HEK293 (cell line): ENCODE results near the gene FAM200B.

Experiments used
- CTCF ChIA-PET: fragments of 350-600 bp; formaldehyde crosslinking; extraction: SDS; loops from one replicate; lab custom pipeline; 2021; ENCODE audit warnings: antibody characterized with exemption; lab: Yijun Ruan, JAX
- POLR2A ChIA-PET: fragments of 300-600 bp; formaldehyde crosslinking; extraction: SDS; loops from one replicate; lab custom pipeline; 2020; ENCODE audit warnings: antibody characterized with exemption, inconsistent platforms; lab: Yijun Ruan, JAX
- H3K27ac ChIP-seq: fragments of 200-500 bp; sonication (Bioruptor generic); 2 replicates; pipeline ENCODE4 v1.5.1; 2014; ENCODE audit warnings: low read depth, low read length, control low read depth, inconsistent platforms; ENCODE audit errors: extremely low read depth
- H3K36me3 ChIP-seq, 2 experiments: fragments of 200-500 bp in 1 of 2; sonication (Bioruptor generic) in 1 of 2; 1 replicate in 1 of 2; 2 replicates in 1 of 2; pipeline ENCODE4 v1.5.1; 2014 to 2017; ENCODE audit warnings: inconsistent platforms in 2 of 2, low read length in 2 of 2; ENCODE audit not compliant: control insufficient read depth in 2 of 2, insufficient read depth in 1 of 2
- H3K4me1 ChIP-seq: fragments of 200-500 bp; sonication (Bioruptor generic); 2 replicates; pipeline ENCODE4 v1.5.1; 2014; ENCODE audit warnings: mild to moderate bottlenecking, low read length, inconsistent platforms; ENCODE audit not compliant: control insufficient read depth, insufficient read depth
- H3K4me3 ChIP-seq: 2 replicates; pipeline ENCODE4 v1.5.1; 2011; ENCODE audit warnings: low read depth, mild to moderate bottlenecking, control low read depth, low read length, moderate library complexity
- H3K9me3 ChIP-seq: fragments of 200-500 bp; sonication (Bioruptor generic); 2 replicates; pipeline ENCODE4 v1.5.1; 2014; ENCODE audit warnings: low read depth, low read length, inconsistent platforms; ENCODE audit not compliant: control insufficient read depth, insufficient read depth
- BCL11A ChIP-seq: fragments of 450-650 bp; formaldehyde crosslinking; IDR thresholded peaks from 2 replicates; pipeline ENCODE4 v1.5.1; 2016; ENCODE audit warnings: low read depth, missing biosample characterization, missing genetic modification characterization
- GLIS1 ChIP-seq: fragments of 450-650 bp; formaldehyde crosslinking; IDR thresholded peaks from 2 replicates; pipeline ENCODE4 v1.5.1; 2016; ENCODE audit warnings: missing biosample characterization, missing genetic modification characterization
- KLF7 ChIP-seq: fragments of 450-650 bp; formaldehyde crosslinking; IDR thresholded peaks from 2 replicates; pipeline ENCODE4 v1.5.1; 2016; ENCODE audit warnings: missing biosample characterization, missing genetic modification characterization, borderline replicate concordance
- PATZ1 ChIP-seq: fragments of 450-650 bp; formaldehyde crosslinking; IDR thresholded peaks from 2 replicates; pipeline ENCODE4 v1.5.1; 2016; ENCODE audit warnings: missing biosample characterization, missing genetic modification characterization
- SALL2 ChIP-seq: fragments of 450-650 bp; formaldehyde crosslinking; IDR thresholded peaks from 2 replicates; pipeline ENCODE4 v1.5.0; 2017; ENCODE audit warnings: missing biosample characterization, mild to moderate bottlenecking, missing genetic modification characterization, borderline replicate concordance
- SCRT1 ChIP-seq: fragments of 450-650 bp; formaldehyde crosslinking; IDR thresholded peaks from 2 replicates; pipeline ENCODE4 v1.5.1; 2016; ENCODE audit warnings: missing biosample characterization, missing genetic modification characterization, borderline replicate concordance
- SETDB1 ChIP-seq: IDR thresholded peaks from one replicate; pipeline ENCODE4 v1.6.1; 2017; ENCODE audit warnings: mild to moderate bottlenecking, low read length, moderate library complexity, mixed read lengths; ENCODE audit not compliant: insufficient read length
- ZBTB6 ChIP-seq: fragments of 450-650 bp; formaldehyde crosslinking; IDR thresholded peaks from 2 replicates; pipeline ENCODE4 v1.5.1; 2017; ENCODE audit warnings: missing biosample characterization, missing genetic modification characterization
- ZBTB7A ChIP-seq: fragments of 450-650 bp; formaldehyde crosslinking; IDR thresholded peaks from 2 replicates; pipeline ENCODE4 v1.5.1; 2016; ENCODE audit warnings: low read depth, missing biosample characterization, missing genetic modification characterization
- ZFHX2 ChIP-seq: fragments of 450-650 bp; formaldehyde crosslinking; conservative IDR thresholded peaks from 2 replicates; pipeline ENCODE4 v1.5.1; 2016; ENCODE audit warnings: missing biosample characterization, missing genetic modification characterization
- ZFP3 ChIP-seq: fragments of 450-650 bp; formaldehyde crosslinking; IDR thresholded peaks from 2 replicates; pipeline ENCODE4 v1.5.1; 2016; ENCODE audit warnings: low read depth, missing biosample characterization, missing genetic modification characterization
- ZNF174 ChIP-seq: fragments of 450-650 bp; formaldehyde crosslinking; IDR thresholded peaks from 2 replicates; pipeline ENCODE4 v1.5.0; 2017; ENCODE audit warnings: missing biosample characterization, mild to moderate bottlenecking, missing genetic modification characterization
- ZNF2 ChIP-seq: fragments of 450-650 bp; formaldehyde crosslinking; IDR thresholded peaks from 2 replicates; pipeline ENCODE4 v1.5.1; 2016; ENCODE audit warnings: missing biosample characterization, missing genetic modification characterization
- ZNF274 ChIP-seq, 2 experiments: fragments of 200-500 bp in 1 of 2; fragments of 450-650 bp in 1 of 2; sonication (Bioruptor generic) in 1 of 2; formaldehyde crosslinking in 1 of 2; IDR thresholded peaks; 2 replicates each; pipeline versions ENCODE4 v1.5.1 to v1.6.1; 2014 to 2016; ENCODE audit warnings: borderline replicate concordance in 1 of 2, inconsistent platforms in 1 of 2, low read length in 1 of 2, missing biosample characterization in 1 of 2, missing genetic modification characterization in 1 of 2
- ZNF324 ChIP-seq: fragments of 450-650 bp; formaldehyde crosslinking; IDR thresholded peaks from 2 replicates; pipeline ENCODE4 v1.5.1; 2016; ENCODE audit warnings: missing biosample characterization, missing genetic modification characterization
- ZNF335 ChIP-seq: fragments of 450-650 bp; formaldehyde crosslinking; conservative IDR thresholded peaks from 2 replicates; pipeline ENCODE4 v1.5.1; 2016; ENCODE audit warnings: missing biosample characterization, missing genetic modification characterization
- ZNF416 ChIP-seq: fragments of 450-650 bp; formaldehyde crosslinking; IDR thresholded peaks from 2 replicates; pipeline ENCODE4 v1.5.1; 2016; ENCODE audit warnings: missing biosample characterization, missing genetic modification characterization
- ZNF48 ChIP-seq: fragments of 450-650 bp; formaldehyde crosslinking; IDR thresholded peaks from 2 replicates; pipeline ENCODE4 v1.5.1; 2016; ENCODE audit warnings: missing biosample characterization, missing genetic modification characterization
- ZNF501 ChIP-seq: fragments of 450-650 bp; formaldehyde crosslinking; IDR thresholded peaks from 2 replicates; pipeline ENCODE4 v1.5.1; 2016; ENCODE audit warnings: missing biosample characterization, missing genetic modification characterization
- ZNF548 ChIP-seq: fragments of 450-650 bp; formaldehyde crosslinking; IDR thresholded peaks from 2 replicates; pipeline ENCODE4 v1.5.1; 2016; ENCODE audit warnings: missing biosample characterization, missing genetic modification characterization
- ZNF549 ChIP-seq: fragments of 450-650 bp; IDR thresholded peaks from 2 replicates; pipeline ENCODE4 v1.5.1; 2018; ENCODE audit warnings: missing biosample characterization, missing genetic modification characterization, mild to moderate bottlenecking, inconsistent platforms, moderate library complexity
- ZNF600 ChIP-seq: fragments of 450-650 bp; formaldehyde crosslinking; IDR thresholded peaks from 2 replicates; pipeline ENCODE4 v1.5.1; 2016; ENCODE audit warnings: missing biosample characterization, missing genetic modification characterization
- ZNF621 ChIP-seq: fragments of 450-650 bp; formaldehyde crosslinking; IDR thresholded peaks from 2 replicates; pipeline ENCODE4 v1.5.1; 2017; ENCODE audit warnings: missing biosample characterization, missing genetic modification characterization
- ZNF623 ChIP-seq: fragments of 450-650 bp; formaldehyde crosslinking; IDR thresholded peaks from 2 replicates; pipeline ENCODE4 v1.5.1; 2016; ENCODE audit warnings: missing biosample characterization, missing genetic modification characterization
- ZNF624 ChIP-seq: fragments of 450-650 bp; formaldehyde crosslinking; IDR thresholded peaks from 2 replicates; pipeline ENCODE4 v1.5.1; 2017; ENCODE audit warnings: missing biosample characterization, missing genetic modification characterization
- ZNF670 ChIP-seq: fragments of 450-650 bp; formaldehyde crosslinking; IDR thresholded peaks from 2 replicates; pipeline ENCODE4 v1.5.1; 2016; ENCODE audit warnings: missing biosample characterization, missing genetic modification characterization, low read depth
- ZNF76 ChIP-seq: fragments of 450-650 bp; formaldehyde crosslinking; IDR thresholded peaks from 2 replicates; pipeline ENCODE4; 2016; ENCODE audit warnings: low read depth, missing biosample characterization, missing genetic modification characterization, borderline replicate concordance
- ZNF768 ChIP-seq: fragments of 450-650 bp; formaldehyde crosslinking; IDR thresholded peaks from 2 replicates; pipeline ENCODE4 v1.5.1; 2018; ENCODE audit warnings: missing biosample characterization, mild to moderate bottlenecking, missing genetic modification characterization
- ZNF776 ChIP-seq: fragments of 450-650 bp; formaldehyde crosslinking; IDR thresholded peaks from 2 replicates; pipeline ENCODE4 v1.5.0; 2017; ENCODE audit warnings: missing biosample characterization, missing genetic modification characterization, borderline replicate concordance
- ZNF777 ChIP-seq: fragments of 450-650 bp; formaldehyde crosslinking; IDR thresholded peaks from 2 replicates; pipeline ENCODE4 v1.5.1; 2017; ENCODE audit warnings: missing biosample characterization, missing genetic modification characterization, borderline replicate concordance
- ZNF791 ChIP-seq: fragments of 450-650 bp; formaldehyde crosslinking; IDR thresholded peaks from 2 replicates; pipeline ENCODE4 v1.5.1; 2016; ENCODE audit warnings: missing biosample characterization, missing genetic modification characterization
- ZNF830 ChIP-seq: fragments of 450-650 bp; IDR thresholded peaks from 2 replicates; pipeline ENCODE4 v1.5.0; 2018; ENCODE audit warnings: missing biosample characterization, missing genetic modification characterization, low read depth, mild to moderate bottlenecking, moderate library complexity
- ZXDB ChIP-seq: fragments of 450-650 bp; formaldehyde crosslinking; IDR thresholded peaks from 2 replicates; pipeline ENCODE4 v1.5.1; 2016; ENCODE audit warnings: missing biosample characterization, missing genetic modification characterization

FAM200B gene

GRCh38 chr4:15696866-15697265, 15.2 kb downstream of the FAM200B start:
- TF ChIP-seq ZNF777 = no peak
- no peak for TF ChIP-seq ZNF416
- no peak for TF ChIP-seq ZBTB7A
- TF ChIP-seq ZNF623 (tag by site-specific recombination) = no peak
- no peak for TF ChIP-seq ZNF274 (IDR thresholded peaks at IDR 0.05; ENCODE audit: low read length)
- TF ChIP-seq ZNF274 (tag by site-specific recombination; IDR thresholded peaks at IDR 0.05; ENCODE audit: borderline replicate concordance) = no peak
- no peak for TF ChIP-seq ZNF670
- TF ChIP-seq SALL2 (tag by site-specific recombination) = no peak
- TF ChIP-seq ZNF324 (tag by site-specific recombination) = no peak
- TF ChIP-seq ZNF174 (tag by site-specific recombination) = no peak
- no peak for TF ChIP-seq ZNF548 (tag by site-specific recombination)
- no peak for TF ChIP-seq ZNF335 (tag by site-specific recombination)
- no peak for TF ChIP-seq ZNF830 (tag by site-specific recombination)
- no peak for TF ChIP-seq KLF7
- TF ChIP-seq ZBTB6 (tag by site-specific recombination) = no peak
- no peak for TF ChIP-seq ZNF600
- no peak for TF ChIP-seq PATZ1 (tag by site-specific recombination)
- no peak for TF ChIP-seq SCRT1
- no peak for TF ChIP-seq ZNF2 (tag by site-specific recombination)
- CTCF ChIA-PET = no interaction called here
- H3K9me3 ChIP-seq = no peaks in the 10 kb centered on the region

GRCh38 chr4:15702941-15703403, 21.3 kb downstream of the FAM200B start, which contains the start of gene BST1:
TSS of gene BST1 (plus strand) at chr4:15703065. CDS start at chr4:15703145, 80 bp downstream.
- Histone ChIP-seq H3K9me3 (no peaks in the 10 kb centered on the region), H3K27ac (no peak within 1 kb of the TSS), H3K4me3 (no peak within 1 kb of the TSS), H3K4me1 (0 out of 2 replicates have a peak, but pooled peaks cover 3% of the 10 kb centered on the region), H3K36me3 (no peaks in the 10 kb centered on the region)
- ChIA-PET CTCF (no interaction called here), POLR2A (no interaction called here)
- TF ChIP-seq ZNF670 = no peak
- no peak for TF ChIP-seq ZFP3 (tag by site-specific recombination)
- TF ChIP-seq ZNF768 (tag by site-specific recombination) = no peak

More at GRCh38 chr4:15696866-15697265, 15.2 kb downstream of the FAM200B start:
- Histone ChIP-seq H3K27ac (no peak overlapping the region), H3K36me3 (no peaks in the 10 kb centered on the region), H3K4me1 (no peaks in the 10 kb centered on the region), H3K4me3 (no peak overlapping the region)
- POLR2A ChIA-PET = no interaction called here

- POLR2A ChIA-PET = no interaction called here
- H3K4me1 ChIP-seq = 0 out of 2 replicates have a peak, but pooled peaks cover 3% of the 10 kb centered on the region
- TF ChIP-seq ZFHX2 (no peak), ZNF501 (tag by site-specific recombination) (no peak), ZNF623 (tag by site-specific recombination) (no peak), ZNF624 (tag by site-specific recombination) (no peak), BCL11A (no peak), SETDB1 (no peak), GLIS1 (tag by site-specific recombination) (no peak), ZNF777 (no peak), ZNF76 (tag by site-specific recombination) (no peak), ZNF549 (tag by site-specific recombination) (no peak), ZNF776 (tag by site-specific recombination) (no peak), ZXDB (tag by site-specific recombination) (no peak), ZNF48 (no peak), ZNF621 (tag by site-specific recombination) (no peak), ZNF791 (no peak)
These were observed 21.8 kb downstream of the FAM200B start for GRCh38 chr4:15703439-15703838.

More at GRCh38 chr4:15703439-15703838, 21.8 kb downstream of the FAM200B start:
- Histone ChIP-seq H3K9me3 (no peaks in the 10 kb centered on the region), H3K36me3 (no peaks in the 10 kb centered on the region), H3K27ac (no peak overlapping the region), H3K4me3 (no peak overlapping the region)
- CTCF ChIA-PET = no interaction called here
